C4-2B (cell line): ENCODE measurements around the gene KLHL21.

Experiments
- H3K27ac ChIP-seq: fragments of 450-650 bp; 2 replicates; pipeline ENCODE4 v1.5.1; 2017
- ZFX ChIP-seq: fragments of 450-650 bp; IDR thresholded peaks from 2 replicates; pipeline ENCODE4 v1.6.1; 2017
- TF ChIP-seq, protein P1 (sequence below): fragments of 450-650 bp; conservative IDR thresholded peaks from 2 replicates; pipeline ENCODE4 v1.5.1; 2017; ENCODE audit warnings: mild to moderate bottlenecking

Gene KLHL21

DNA sequence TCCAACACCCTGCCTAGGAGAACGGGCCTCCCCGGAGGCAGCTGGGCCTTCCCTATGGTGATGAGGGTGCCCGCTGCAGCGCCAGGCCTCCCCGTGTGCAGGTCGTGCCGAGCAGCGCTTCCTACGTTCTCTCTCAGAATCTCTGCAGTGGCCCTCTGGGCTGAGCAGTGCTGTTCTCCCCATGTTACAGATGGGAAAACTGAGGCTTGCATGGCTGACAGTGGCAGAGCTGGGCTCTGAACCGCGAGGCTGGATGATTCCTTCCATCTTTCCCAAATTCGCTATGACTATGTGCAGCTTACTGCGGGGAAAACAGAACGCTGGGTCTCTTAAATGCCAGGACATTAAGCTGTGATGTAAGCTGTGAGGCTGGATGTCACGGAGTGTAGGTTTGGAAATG, 8.9 kb downstream of the KLHL21 start:
- H3K27ac ChIP-seq: no peak overlapping the region
- no peak for TF ChIP-seq ZFX
- TF ChIP-seq, protein P1, sequence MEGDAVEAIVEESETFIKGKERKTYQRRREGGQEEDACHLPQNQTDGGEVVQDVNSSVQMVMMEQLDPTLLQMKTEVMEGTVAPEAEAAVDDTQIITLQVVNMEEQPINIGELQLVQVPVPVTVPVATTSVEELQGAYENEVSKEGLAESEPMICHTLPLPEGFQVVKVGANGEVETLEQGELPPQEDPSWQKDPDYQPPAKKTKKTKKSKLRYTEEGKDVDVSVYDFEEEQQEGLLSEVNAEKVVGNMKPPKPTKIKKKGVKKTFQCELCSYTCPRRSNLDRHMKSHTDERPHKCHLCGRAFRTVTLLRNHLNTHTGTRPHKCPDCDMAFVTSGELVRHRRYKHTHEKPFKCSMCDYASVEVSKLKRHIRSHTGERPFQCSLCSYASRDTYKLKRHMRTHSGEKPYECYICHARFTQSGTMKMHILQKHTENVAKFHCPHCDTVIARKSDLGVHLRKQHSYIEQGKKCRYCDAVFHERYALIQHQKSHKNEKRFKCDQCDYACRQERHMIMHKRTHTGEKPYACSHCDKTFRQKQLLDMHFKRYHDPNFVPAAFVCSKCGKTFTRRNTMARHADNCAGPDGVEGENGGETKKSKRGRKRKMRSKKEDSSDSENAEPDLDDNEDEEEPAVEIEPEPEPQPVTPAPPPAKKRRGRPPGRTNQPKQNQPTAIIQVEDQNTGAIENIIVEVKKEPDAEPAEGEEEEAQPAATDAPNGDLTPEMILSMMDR: no peak

DNA sequence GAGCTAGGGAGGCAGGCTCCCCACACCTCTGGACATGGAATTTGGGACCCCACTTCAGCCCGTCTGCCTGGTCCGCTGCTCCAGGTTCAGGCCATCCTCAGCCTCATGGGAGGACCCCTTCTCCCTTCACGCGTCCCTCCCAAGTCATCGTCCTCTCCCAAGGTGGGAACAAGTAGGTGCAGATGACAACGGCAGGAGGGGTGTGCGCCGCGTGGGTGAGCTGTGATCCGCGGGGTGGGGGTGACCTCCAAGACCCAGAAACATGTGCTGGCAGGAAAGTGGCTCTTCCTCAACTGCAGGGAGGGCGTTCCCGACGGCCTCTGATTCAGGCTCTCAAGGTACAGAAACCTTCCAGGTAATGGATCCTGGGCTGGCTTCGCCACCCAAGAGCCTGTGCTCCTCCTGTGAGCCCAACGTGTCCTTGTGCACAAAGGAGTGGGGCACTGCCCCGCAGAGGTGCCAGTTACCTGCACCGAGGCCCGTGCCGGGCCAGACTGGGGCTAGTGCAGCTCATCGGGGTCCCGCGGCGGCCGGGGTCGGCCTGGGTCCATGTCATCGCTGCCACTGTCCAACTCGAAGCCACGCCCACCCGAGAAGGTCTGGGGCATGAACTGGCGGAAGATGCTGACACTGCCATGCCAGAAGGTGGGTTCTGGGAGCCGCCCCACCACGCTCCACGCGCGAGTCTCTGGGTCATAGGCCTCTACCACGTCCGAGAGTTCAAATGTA, 9.6 kb downstream of the KLHL21 start:
- H3K27ac ChIP-seq: no peak overlapping the region
- TF ChIP-seq ZFX: no peak
- TF ChIP-seq, protein P1: no peak

- TF ChIP-seq, protein P1: no peak
- TF ChIP-seq ZFX: no peak
- H3K27ac ChIP-seq: no peak overlapping the region
These were observed 10.2 kb downstream of the KLHL21 start for GRCh38 chr1:6592441-6592840.

GRCh38 chr1:6591644-6592043, 11.0 kb downstream of the KLHL21 start:
- TF ChIP-seq, protein P1: no peak
- TF ChIP-seq ZFX: no peak
- H3K27ac ChIP-seq: no peak overlapping the region

GRCh38 chr1:6591222-6591621, 11.4 kb downstream of the KLHL21 start:
- H3K27ac ChIP-seq: no peak overlapping the region
- no peak for TF ChIP-seq ZFX
- TF ChIP-seq, protein P1: no peak

DNA sequence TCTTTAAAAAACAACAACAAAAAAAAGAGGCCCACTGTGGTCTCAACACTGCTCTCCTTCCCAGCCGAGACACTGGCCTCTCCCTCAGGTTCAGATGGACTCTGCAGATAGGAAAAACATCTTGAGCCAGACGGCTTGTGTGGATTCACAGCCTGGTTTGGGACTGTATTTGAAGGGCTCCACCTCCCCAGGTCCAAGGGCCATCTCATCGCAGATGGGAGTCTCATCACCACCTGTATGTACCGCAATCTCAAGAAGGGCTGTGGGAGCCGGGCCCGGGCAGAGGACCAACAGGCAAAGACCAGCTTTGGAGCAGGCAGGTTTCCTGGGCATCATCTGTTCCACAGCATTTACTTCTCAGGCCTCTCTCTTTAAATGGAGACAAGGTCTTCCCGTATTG, 12.6 kb downstream of the KLHL21 start:
- TF ChIP-seq ZFX: no peak
- TF ChIP-seq, protein P1: no peak
- no peak overlapping the region for H3K27ac ChIP-seq

DNA sequence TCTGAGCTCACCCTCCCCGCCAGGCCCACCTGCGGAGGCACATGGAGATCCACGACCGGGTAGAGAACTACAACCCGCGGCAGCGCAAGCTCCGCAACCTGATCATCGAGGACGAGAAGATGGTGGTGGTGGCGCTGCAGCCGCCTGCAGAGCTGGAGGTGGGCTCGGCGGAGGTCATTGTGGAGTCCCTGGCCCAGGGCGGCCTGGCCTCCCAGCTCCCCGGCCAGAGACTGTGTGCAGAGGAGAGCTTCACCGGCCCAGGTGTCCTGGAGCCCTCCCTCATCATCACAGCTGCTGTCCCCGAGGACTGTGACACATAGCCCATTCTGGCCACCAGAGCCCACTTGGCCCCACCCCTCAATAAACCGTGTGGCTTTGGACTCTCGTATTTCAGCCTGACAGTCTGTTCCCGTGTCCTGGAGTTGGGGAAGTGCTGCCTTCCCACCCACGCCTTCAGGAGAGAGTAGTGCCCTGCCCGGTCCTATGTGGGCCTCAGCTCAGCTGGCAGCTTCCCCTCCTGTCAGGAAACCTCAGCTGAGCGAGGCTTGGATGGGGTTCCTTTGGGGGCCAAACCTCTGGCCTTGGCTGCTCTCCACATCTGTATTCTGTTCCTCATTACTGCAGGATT, 13.7 kb downstream of the KLHL21 start:
- no peak overlapping the region for H3K27ac ChIP-seq
- TF ChIP-seq, protein P1: no peak
- no peak for TF ChIP-seq ZFX
